Measurements from ENCODE around the gene TDRD9.
"Not testable (repeated sequence)": the region's sequence is repeated elsewhere in the genome, so short reads cannot be mapped to it uniquely, and the experiment has no call there.

Gene TDRD9

DNA sequence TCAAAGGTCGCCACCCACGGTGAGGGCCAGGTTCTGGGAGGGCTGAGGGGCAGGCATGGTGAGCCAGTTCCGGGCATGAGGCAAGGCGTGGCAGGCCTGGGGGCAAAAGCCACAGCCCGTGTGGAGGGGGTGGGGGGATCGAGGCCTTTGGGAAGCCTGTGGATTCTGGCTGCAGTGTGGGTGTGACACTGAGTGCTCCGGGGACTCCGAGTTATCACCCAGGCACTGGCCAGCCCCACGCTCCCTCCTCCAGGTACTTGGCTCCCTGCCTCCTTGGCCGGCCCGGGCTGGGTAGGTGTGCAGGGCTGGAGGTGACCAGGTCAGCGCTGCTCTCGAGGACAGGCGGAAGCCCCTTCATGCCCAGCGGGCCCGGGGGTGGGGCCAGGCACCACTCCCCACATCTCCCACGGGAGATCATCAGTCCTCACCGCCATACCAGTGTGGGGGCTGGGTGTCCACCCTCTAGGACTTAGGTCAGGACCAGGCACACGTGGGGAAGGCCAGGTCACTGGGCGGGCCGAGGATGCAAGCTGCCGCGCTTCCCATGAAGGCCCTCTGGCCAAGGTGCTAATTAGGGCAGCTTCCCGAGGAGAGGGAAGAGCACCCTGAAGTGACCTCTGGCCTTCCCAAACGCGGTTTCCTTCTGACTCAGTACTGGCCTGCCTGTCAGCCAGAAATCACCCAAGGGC is 34.1 kb upstream of the TDRD9 start:
- DNase-seq = no peak

GRCh38 chr14:103894723-103895059 is 33.6 kb upstream of the TDRD9 start:
- DNase-seq = no peak

GRCh38 chr14:103896578-103896977 is 31.7 kb upstream of the TDRD9 start:
- DNase-seq = no peak

DNA sequence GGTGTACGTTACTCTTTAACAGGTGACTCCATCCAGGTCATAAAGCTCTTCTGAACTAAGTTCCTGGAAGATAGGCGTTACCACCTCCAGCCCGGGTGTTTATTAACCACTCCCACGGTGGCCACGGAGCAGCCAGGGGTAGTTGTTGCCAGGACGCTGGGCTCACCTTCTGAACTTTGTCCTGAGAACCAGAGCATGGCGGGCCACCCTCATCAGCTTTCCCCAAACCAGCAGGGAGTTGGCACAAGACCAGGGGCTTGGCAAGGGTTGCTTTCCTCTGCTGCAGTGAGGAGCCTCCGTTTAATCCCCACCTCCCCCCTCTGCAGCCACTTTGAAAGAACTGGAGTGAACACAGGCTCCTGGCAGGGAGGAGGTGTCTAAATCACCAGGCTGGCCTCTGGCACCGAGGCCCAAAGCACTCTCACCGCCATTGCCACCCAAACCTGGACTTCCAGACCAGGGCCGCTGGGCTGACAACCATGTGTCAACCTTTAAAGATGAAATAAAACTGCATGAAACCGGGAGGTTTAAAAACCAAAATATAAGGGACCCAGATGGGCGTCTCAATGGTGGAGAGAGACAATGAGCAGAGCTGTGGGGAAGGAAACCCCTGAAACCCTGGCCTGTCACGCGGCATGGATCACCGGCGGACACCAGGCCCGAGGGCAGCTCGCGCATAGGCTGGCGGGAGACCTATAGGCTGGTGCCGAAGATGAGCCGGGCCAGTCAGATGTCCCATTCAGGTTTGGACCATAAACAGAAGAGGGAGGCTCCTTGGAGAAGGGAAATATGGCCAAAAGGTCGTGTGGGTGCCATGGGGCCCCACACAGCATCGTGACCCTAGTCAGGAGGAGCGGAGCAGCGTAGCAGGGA is 30.9 kb upstream of the TDRD9 start:
- DNase-seq = peak; percentile 46 to 74

DNA sequence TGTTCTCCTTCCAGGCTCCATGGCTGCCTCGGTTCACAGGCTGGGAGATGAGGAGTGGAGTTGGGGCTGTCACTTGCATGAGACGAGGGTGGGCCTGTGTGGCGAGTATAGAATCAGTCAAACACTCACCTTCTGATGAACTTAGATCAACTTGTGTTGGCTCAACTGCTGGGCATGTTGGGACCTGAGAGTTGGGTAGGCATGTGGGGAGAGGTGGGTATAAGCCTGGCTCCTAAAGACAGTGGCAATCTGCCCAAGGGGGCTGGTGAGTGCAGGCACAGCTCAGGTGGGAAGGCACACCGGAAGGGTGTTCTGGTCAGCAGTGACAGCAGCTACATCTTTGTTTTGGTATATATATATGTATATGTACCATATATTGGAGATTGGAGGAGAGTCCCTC is 30.1 kb upstream of the TDRD9 start:
- no peak for DNase-seq

- DNase-seq = no peak
These were observed 29.5 kb upstream of the TDRD9 start for GRCh38 chr14:103898711-103899110.

GRCh38 chr14:103899316-103899715 is 28.9 kb upstream of the TDRD9 start:
- DNase-seq = no peak

DNA sequence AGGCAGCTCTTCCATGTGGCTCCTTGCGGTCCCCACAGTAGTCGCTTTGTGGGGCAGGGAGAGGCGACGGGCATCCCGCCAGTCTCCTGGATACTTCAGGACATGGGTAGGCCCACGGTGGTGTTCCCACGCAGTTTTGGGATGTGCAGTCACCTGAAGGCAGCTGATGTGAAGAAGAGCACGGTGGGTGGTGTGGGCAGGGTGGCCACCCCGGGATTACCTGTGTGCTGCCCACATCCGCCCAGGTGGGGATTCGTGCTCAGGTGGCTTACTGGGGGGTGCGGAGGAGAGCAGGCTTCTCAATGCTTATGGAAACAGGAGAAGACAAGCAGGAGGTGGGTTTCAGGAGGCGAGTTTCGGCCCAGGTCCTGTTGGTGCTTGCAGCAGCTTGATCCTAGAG is 28.4 kb upstream of the TDRD9 start:
- DNase-seq = no peak

GRCh38 chr14:103904493-103905107 is 23.7 kb upstream of the TDRD9 start:
- DNase-seq = no peak

DNA sequence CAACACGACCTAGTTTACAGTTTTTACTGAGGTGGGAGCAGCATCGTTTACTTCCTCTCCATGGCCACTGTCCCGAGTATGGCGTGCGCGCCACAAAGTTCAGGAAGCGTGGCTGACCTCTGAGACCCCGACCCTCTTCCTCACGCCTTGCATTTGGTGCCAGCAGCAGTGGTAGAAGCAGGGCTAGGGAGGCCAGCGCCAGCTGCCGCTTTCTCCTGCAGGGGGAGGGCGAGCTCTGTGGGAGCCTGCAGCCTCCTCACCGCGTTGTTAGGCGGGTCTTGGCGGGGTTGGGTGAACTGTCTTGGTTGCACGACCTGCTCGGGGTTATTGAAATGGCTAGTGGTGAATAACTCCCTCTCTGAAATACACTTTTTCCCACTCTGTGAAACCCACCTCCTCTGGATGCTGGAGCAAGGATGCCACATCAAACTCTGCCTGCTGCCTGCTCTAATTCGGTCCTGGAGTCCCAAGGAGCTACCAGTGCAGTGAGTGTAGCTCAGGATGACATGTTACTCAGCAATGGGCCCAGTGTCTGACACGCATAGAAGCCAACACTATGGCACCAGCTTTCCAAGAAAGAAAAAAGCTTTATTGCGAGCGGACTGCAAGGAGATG is 22.3 kb upstream of the TDRD9 start:
- DNase-seq = no peak

DNA sequence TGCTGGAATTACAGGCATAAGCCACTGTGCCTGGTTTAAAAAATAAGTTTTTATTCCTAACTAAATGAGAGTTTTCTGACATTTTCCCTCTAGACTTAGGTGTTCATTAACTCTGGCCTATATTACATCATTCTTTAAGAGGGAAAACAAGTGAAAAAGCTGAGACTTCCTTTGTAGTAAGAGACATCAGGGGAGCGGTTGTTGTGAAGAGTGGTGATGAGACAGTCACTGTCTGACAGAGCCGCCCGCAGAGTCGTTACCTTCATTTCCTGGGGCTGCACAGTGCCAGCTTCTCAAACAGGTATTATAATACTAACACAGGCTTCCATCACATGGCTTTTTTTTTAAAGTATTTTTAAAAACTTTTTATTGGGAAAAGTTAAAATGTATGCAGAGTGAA is 19.7 kb upstream of the TDRD9 start:
- DNase-seq = no peak

GRCh38 chr14:103909531-103910261 is 18.6 kb upstream of the TDRD9 start:
- peak in 1 of 2 experiments; percentile 24 for DNase-seq

DNA sequence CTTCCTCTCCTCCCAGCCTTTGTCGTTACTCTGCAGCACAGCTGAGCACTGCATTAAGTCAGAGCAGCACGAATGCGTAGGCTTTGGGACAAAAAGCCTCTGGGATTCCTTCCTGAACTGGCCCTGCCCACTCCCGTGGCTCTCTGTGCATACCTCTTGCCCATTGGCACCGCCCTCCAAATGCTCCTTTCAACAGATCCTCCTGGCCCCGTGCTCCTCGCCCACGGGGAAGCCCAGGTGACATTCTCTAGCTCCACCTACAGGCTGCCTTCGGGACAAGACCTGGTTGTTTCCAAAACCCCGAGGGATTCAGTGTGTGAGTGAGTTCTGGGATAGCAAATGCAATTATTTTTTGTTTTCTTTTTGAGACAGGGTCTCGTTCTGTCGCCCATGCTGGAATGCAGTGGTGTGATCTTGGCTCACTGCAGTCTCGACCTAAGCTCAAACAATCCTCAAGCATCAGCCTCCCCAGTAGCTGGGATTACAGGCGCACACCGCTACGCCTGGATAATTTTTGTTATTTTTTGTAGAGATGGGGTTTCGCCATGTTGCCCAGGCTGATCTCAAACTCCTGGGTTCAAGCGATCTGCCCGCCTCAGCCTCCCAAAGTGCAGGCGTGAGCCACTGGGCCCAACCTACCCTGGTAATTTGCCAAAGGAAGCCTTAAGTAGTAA is 17.9 kb upstream of the TDRD9 start:
- DNase-seq = peak; percentile 69 to 82

GRCh38 chr14:103910984-103911383 is 17.3 kb upstream of the TDRD9 start:
- no peak for DNase-seq

GRCh38 chr14:103915616-103916015 is 12.6 kb upstream of the TDRD9 start:
- DNase-seq = no peak

GRCh38 chr14:103916636-103917262 is 11.5 kb upstream of the TDRD9 start:
- no peak for DNase-seq

DNA sequence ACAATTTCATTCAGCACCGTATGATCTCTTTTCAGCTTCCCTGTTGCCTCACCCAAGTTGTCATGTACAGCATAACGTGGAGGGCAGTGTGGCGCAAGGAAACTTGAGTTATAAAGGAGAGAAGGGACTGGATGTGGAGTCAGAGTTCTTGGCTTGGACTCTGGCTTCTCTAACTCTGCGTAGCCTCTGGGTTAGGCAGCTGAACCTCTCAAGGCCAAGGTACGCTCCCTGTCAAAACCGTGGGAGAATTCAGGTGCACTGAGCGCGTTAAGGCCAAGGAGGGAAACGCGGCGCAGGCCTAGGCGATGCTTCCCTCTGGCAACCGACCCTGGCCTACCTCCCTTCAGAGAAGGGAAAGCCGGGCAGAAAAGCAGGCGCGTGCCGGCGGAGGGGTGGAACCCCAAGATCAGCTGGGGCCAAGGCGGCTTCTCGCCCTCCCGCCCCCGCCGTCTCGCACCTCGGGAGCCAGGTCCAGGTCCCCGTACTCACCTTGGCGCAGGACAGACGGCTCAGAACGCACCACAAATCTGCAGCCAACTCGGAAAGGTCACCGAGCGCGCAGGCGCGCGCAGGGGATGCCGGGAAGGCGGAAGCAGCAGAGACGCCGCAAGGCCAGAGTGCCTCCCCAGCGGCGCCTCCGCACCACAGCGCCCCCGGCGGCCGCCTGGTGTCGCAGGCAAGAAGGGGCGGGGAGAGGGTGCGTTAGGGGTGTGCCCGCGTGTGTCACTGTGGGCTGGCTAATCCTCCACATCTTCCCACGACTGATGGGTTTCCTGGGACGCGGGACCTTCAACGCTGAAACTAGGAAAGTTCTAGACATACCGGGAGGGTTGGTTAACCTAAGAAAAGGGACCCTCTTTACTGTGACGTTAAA is 7.0 kb upstream of the TDRD9 start:
- peak; percentile 87 to 97 for DNase-seq

GRCh38 chr14:103921855-103922200 is 6.4 kb upstream of the TDRD9 start:
- DNase-seq = not testable (repeated sequence)

- peak in 1 of 2 experiments; percentile 31 for DNase-seq
These were observed 4.4 kb upstream of the TDRD9 start for GRCh38 chr14:103923863-103924262.

DNA sequence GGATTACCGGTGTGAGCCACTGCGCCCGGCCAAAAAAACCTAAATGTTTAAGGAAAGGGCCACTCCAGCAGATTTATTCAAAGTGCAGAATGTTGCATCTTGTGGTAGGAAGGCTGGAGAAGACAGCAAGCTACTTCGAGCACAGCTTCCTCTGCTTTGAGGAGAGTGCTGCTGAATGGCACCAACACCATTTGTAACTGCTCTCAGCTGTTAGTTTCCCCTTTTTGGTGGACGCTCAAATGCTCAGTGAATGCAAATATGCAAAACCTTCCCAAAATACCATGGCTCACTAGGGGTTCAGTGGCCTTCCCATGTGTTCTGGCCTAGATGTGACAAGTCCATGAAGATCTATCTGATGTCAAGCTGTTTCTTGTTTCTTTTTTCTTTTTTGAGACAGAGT is 2.9 kb upstream of the TDRD9 start:
- no peak for DNase-seq

DNA sequence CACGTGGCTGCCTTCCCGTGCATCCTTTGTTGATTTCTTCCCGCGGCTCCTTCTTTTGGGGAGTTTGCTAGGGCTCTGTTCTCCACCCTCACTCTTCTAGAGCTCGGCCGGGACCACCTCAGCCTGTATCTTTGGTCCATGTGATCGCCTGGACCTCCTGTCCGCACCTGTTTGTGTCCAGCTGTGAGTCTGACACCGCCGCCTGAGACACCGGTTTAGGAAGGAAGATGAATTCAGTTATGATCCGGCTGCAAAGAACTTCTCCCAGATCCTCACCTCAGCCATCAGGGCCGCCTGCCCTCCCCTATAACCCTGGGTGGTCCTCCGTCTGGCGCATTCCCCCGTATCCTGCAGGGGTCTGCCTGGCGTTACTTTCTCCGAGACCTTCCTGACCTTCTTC is 690 bp upstream of the TDRD9 start:
- DNase-seq = no peak

Measured in NCI-H446 (cell line).